GM18498 (cell line): ENCODE measurements around the gene ARHGAP31.
A peak's percentile ranks its signal among the peaks of the same experiment; 100 is the strongest.

Experiments used
- ATAC-seq: cut with Tn5 transposase; IDR thresholded peaks from one replicate; pipeline ENCODE4 v1.9.1; 2021; ENCODE audit warnings: mild to moderate bottlenecking, moderate library complexity; ENCODE audit not compliant: unreplicated experiment

Gene ARHGAP31

DNA sequence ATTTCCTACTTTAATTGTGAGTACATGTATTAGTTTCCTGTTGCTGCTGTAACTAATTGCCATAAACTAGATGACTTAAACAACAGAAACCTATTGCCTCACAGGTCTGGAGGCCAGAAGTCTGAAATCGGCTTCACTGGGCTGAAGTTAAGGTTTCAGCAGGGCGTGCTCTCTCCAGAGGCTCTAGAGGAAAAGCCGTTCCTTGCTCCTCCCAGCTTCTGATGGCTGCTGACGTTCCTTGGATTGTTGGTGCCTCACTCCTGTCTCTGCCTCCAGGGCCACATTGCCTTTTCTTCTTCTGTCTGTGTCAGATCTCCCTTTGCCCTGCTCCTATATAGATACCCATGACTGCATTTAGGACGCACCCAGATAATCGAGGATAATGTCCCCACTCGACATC, 80.9 kb downstream of the ARHGAP31 start:
- ATAC-seq: no peak

DNA sequence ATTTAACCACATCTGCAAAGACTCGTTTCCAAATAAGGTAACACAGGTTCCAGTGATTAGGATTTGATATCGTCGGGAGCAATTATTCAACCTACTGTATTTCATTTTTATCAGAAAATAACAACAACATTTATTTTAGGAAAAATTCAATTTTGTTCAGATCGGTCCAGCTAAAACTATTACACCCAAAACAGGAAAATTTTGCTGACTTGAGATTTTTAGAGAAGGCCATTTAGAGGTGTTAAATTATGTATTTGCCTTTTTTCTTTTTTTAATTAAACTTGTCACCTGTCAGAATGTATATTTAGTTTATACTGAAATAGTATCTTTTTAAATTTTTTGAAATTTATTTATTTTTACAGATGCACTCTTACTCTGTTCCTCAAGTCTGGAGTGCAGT, 81.3 kb downstream of the ARHGAP31 start:
- no peak for ATAC-seq

DNA sequence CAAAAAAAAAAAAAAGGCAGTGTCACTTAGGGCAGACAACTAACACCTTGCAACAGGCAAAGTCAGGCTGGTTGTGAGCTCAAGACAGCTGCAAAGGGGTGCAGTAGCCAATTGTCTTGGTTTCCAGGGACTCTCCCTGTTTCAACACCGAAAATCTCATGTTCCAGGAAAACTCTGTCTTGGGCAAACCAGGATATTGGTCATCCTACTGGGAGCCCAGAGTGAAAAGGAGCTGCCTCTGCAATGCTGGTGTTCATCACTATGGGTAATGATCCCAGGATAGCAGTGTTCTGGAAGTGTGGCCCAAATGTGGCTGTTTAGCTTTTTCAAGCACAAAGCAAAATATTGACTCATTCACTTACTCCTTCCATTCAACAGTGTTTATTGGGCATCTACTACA, 82.6 kb downstream of the ARHGAP31 start:
- ATAC-seq: no peak

DNA sequence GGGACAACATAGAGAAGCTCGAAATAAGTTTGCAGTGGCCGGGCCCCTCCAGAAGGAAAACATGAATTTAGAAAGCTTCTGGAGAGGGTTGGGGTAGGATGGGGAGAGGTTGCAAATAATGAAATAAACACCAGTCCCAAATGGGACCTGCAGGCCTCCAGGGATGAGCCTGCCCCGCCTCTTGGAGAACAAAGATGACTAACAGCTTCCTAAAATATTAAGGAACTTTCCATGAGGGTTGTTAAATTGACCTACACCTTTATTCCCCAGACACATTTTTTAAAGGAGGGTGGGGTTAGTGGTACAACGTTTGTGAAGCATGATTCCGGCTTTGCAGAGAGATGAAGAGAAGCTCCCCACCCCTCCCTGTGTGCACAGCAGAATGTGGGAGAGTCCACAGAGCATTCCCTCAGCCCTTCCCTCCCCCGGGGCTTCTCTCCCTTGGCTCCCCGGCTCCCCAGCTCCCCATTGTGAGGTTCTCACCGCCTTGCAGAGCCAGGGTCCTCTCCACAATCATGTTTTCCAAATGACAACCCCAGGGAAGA, 84.1 kb downstream of the ARHGAP31 start:
- no peak for ATAC-seq

DNA sequence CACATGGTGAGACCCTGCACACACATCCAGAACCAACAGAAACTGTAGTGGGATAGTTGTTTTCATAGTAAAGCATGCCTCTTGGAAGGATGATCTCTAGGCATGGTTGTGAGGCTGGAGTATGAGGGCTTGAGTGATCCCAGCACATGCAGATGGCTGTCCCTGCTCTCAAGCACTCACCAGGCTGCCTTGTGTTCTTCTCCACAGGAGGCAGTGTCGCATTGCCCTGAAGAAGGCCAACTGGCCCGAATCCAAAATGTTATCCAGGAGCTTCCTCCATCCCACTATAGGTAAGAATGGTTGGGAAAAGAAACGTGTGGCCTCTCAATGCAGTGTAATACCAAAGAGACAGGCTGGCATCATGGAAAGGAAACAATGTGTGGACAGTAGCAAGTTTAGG, 86.5 kb downstream of the ARHGAP31 start:
- ATAC-seq: no peak

DNA sequence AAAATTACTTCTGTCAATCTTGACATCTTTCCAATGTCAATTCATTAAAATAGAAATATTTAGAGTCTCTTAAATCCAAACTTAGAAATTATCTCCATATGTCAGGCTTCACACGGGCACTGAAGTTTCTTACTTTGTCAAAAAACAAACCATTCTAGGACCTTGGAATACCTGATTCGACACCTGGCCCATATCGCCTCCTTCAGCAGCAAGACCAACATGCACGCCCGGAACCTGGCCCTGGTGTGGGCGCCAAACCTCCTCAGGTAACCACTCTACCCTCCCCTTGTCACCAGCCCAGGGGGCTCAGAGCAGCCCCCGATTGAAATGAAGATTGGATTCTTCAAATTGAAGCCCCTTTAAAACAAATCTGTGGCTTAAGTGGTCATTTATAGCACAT, 88.0 kb downstream of the ARHGAP31 start:
- no peak for ATAC-seq

DNA sequence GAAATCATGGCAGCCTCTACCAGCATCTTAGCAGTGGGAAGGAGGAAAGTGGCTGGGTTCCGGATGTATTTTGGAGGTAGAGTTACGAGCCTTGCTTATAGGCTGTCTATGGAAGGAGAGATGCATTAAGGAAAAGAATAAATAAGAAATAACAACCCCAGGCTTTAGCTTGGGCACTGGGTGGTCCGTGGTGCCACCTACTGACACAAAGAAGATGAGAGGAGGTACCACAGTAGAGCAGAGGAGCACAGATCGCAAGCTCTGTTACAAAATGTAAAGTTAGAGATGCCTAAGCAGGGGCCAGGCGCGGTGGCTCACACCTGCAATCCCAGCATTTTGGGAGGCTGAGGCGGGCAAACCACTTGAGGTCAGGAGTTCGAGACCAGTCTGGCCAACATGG, 94.4 kb downstream of the ARHGAP31 start:
- no peak for ATAC-seq

DNA sequence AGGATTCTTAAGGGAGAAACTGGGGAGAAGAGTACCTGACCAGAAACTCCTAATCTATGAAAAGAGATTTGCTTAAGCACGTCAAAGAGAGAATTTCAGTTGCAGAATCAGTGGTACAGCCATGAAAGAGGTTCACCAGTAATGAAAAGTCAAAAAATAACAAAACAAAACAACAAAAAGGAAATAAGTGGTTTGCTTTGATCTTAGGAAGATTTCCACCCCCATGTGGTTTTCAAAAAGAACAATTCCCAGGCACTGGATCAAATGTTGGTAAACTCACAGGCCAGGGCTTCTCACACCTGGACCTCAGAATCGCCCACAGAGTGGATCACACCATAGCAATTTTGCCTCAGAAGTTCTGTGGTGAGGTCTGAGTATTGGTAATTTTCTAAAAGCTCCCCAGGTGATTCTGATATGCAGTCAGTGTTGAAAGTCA, 101.8 kb downstream of the ARHGAP31 start:
- ATAC-seq: peak; percentile 73

DNA sequence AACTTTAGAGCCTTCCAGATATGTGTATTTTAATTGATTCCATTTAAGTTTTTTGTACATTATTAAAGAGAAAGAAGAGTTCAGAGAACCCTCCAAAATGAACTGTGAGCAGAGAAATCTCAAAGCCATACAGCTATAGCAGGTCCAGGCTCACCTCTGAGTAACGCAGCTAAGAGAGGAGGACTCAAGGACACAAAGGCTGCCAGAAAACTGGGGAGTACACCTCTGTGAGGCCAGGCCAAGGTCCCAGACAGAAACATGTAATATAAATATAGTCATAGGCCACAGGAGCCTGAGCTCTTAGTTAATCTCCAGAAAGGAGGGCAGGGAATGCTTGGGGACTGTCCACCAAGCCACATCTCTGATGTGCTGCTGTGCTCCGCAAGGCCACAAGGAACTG, 102.7 kb downstream of the ARHGAP31 start:
- ATAC-seq: no peak

DNA sequence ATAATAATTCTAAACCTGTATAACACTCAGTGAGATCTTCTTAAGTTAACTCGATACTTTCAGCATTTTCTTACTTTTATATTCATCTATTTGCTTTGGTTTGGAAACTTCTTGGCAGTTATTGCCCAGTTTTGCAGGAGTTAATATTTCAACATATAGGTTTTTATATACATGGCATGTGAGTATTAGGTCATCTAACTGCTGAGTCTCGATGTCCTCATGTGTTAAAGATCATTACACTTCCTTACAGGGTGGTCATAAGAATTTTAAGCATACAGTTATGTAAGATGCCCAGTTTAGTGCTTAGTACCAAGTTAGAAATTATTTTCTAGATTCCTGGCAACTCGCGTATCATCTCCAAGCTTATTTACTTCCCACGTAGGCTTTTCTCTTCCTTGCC, 106.3 kb downstream of the ARHGAP31 start:
- ATAC-seq: no peak

DNA sequence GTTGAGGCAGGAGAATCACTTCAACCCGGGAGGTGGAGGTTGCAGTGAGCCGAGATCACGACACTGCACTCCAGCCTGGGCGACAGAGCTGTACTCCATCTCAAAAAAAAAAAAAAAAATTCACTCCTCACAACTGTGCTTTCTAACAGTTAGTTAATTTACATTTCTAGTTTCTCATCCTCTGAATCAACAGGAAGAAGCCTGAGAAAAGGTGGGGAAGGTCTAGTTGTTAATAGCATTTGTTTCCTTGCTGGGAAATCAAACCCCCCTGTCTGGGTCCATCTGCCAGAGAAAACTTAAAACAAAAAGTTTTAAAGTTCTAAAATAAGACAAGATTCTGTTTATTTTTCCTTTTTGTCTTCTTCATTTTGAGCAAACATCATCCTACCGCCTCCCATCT, 106.9 kb downstream of the ARHGAP31 start:
- peak; percentile 58 for ATAC-seq

DNA sequence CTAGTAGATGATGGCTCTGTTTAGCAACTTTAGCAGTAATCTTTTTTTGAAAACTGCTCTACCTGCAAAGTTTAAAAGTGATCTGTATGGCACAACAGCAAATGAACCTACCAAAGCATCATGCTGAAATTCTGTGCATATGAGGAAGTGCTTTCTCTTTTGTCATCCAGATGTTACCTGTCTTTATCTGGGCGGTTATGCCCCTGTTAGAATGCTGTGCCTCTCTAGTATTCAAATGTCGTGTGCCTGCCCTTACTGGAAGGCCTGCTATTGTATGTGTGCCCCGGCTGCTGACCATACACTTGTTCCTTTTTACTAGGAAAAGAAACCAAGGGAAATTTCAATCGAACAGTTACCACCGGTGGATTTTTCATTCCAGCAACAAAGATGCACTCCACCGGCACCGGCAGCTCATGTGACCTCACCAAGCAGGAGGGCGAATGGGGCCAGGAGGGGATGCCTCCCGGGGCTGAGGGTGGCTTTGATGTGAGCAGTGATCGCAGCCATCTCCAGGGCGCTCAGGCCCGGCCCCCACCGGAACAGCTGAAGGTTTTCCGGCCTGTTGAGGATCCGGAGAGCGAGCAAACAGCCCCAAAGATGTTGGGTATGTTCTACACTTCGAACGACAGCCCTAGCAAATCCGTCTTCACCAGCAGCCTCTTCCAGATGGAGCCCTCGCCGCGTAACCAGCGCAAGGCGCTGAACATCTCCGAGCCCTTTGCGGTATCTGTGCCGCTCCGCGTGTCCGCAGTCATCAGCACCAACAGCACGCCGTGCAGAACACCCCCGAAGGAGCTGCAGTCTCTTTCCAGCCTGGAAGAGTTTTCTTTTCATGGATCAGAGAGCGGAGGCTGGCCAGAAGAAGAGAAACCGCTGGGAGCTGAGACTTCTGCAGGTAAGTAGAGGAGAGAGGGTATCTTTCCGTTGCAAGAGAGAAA, 107.6 kb downstream of the ARHGAP31 start:
- ATAC-seq: peak; percentile 64

DNA sequence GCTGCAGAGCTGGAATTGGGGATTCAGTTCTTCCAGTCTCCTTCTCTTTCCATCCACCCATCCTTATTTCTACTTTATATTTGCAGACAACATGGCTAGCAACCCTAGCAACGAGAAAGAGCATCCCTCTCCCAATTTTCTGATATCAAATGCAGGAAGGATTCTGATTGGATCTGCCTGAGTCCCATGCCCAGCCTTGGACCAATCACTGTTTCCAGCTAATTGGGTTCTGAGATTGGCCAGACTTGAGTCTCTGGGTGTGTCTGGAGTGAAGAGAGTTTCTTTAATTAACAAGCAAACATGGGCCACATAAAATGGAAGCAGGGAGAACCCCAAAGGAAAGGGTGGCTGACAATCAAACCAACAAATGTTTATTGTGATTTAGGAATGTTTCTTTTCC, 108.6 kb downstream of the ARHGAP31 start:
- ATAC-seq: no peak

DNA sequence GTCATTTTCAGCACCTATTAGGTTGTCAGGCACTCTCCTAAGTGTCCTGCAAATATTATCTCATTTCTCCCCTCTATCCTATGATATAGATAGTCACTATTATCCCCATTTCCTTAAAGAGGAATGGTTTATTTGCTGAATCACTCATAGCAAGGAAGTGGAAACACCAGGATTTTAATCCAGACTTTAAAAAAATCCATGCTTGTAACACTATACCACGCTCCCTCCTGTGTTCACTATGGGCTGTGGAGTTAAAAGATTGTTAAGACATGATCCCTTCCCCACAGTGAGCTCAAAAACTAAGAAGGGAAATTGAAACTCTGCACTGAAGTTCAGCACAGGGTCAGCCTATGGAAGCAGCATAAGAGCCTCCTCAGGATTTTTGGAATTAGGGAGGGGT, 109.0 kb downstream of the ARHGAP31 start:
- no peak for ATAC-seq

DNA sequence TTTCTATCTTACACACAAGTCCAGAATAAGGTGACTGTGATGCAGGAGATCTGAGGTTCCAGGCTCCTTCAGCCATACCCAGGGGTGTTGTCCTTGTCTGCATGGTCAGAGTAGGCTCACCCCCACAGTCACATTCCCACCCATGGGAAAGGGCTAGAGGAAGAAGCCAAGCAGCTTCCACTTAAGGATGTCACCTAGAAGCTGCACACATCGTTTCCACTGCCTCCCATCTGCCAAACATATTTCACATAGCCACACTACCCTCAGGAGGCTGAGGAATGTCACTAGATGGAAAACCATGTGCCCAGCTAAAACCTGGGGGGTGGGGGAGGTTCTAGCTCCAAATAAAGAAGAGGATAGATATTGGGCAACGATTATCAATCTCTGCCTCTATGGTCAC, 111.1 kb downstream of the ARHGAP31 start:
- no peak for ATAC-seq

DNA sequence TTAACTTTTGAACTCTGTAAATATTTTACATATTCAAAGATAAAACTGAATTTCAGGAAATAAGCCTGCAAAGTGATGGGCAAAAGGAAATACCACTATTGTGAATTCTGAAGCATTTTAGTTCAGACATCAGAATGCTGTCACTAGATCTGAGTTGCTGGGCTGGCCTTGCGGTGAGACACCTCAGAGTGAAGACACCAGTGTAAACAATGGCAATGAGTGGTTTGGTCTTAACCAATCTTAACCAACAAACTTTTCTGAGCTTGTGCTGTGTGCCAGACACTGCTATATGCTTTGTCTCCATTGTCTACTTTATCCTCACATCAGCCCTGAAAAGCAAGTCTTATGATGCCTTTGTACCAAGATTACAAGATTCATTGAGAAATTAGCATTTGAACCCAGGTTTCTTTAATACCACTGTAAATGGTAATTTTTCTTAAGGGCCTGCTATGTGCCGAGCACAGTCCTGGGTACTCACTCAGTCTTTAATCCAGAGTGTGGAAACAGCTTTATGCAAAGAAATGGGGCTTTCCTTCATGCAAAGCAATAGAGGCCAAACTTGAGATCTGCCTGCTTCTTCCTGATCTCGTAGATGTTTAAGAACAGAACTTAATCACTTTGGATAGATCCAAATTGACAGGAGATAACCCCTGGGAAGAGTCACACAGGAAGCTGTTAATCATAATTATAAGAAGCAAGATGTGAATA, 114.2 kb downstream of the ARHGAP31 start:
- peak; percentile 64 for ATAC-seq

DNA sequence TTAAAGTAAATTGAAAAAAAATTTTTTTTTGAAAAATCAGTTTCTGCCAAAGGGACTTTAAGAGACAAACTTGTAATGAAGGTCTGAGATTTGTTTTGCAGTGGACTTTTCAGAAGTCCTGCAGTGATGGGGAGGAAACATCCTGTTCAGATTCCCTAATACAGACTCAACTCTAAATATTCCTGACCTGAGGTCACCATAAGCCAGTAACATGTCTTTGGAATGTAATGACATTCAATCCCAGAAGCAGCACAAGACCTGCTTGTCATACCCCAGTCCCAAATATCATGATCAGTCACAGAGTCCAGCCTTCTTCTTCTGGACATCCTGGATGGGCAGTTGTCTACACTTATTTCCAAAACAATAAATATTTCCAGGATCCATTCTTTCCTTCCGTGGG, 115.7 kb downstream of the ARHGAP31 start:
- no peak for ATAC-seq

DNA sequence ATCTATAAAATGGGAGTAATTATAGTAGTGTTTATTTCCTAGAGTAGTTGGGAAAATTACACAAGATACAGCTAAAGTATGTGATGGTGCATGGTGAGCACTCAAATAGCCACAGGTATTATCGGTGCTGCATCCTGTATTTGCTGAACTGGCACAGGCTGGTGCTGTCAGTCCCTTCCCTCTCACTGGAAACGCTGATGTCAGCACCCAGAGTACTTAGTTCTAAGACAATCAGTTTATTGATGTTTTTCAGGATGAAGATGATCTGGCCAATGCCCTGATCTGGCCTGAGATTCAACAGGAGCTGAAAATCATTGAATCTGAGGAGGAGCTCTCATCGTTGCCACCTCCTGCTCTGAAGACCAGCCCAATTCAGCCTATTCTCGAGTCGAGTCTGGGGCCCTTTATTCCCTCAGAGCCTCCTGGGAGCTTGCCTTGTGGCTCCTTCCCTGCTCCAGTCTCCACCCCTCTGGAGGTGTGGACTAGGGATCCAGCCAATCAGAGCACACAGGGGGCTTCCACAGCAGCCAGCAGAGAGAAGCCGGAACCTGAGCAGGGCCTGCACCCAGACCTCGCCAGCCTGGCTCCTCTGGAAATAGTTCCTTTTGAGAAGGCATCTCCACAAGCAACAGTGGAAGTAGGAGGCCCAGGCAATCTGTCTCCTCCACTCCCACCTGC, 119.6 kb downstream of the ARHGAP31 start:
- no peak for ATAC-seq

DNA sequence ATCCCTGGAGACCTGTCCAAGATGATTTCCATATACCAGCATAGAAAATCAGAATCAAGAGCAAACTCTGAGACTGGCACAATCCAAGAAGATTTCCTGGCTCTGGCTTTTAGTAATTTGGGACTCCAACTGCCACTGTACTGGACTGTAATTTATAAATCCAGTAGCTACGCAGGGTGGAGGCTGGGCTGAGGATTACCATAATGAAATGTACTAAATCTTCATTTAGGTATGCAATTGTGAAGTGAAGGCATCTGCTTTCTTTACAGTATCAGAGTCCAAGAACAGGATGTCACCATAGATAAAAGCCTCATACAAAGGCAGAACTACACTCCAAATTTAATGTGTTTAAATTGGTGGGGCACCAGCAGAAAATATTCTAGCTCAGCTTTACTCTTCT, 122.7 kb downstream of the ARHGAP31 start:
- ATAC-seq: no peak

DNA sequence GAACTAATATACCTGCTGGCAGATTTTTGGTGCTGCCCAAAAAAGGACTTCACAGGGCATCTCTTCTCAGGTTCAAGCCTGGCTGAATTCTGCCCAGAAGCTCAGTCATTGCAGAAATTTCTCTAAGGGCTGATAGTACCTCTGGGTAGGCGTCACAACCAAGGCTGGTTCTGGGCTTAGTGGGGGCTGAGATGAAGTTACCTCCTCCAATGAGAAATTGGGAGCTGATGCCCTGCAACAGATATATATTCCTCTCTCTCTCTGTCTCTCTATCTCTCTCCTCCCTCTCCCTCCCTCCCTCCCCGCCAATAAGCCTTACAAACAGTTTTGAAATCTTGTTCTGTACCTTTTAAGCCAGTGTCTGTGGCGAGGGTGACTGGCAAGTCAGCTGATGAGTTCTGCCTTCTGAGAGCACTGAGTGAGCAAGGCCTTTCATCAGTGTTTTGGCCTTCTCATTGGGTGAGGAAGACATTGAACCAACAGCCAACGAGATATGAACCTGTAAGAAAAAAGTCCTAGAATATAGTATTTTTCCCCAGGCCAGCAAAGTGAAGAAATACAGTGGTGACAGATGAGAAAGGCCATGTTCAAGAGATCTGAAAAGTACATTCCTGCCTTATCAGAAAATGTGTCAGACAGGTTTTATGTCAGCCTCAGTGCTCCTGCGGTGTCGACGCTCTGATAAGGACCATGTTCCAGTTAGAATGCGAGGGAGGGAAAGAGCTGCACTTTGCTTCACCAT, 123.8 kb downstream of the ARHGAP31 start:
- no peak for ATAC-seq

DNA sequence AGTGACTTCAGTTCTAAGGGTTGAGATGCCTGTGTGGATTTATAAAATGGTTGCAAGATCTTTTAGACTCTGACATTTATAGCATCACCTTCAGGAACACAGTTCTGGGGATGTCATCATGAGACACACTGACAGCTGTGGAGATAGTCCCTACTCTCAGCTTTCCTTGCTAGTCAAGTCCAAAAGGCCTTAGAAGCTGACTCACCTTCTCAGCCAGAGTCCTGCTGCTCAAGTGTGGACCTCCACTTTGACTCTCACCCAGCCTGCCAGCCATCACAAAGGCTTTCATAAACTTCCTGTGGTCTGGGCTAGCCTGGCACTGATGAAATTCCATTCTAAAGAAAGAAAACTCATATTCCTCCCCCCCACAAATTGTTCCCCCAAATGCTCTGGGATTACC, 124.5 kb downstream of the ARHGAP31 start:
- no peak for ATAC-seq
